Activated naive CD8-positive, alpha-beta T cell treated with anti-CD3 and anti-CD28 coated beads for 36 hours (primary cell): ENCODE data around the gene COL26A1. TPM values are rescaled to one million over a fixed set of nuclear protein-coding genes. Genes with fewer than 3 reads are reported as not detected.

Source experiments
- DNase-seq: peaks from one replicate; pipeline ENCODE4 v3.0.0; 2021
- H3K27ac Mint-ChIP-seq: one replicate; pipeline ENCODE4 v1.8.0; 2022; ENCODE audit warnings: mild to moderate bottlenecking, moderate library complexity, mixed read lengths
- H3K27me3 Mint-ChIP-seq: one replicate; pipeline ENCODE4 v1.8.0; 2022; ENCODE audit warnings: mild to moderate bottlenecking, mixed read lengths
- H3K36me3 Mint-ChIP-seq: one replicate; pipeline ENCODE4 v1.8.0; 2021; ENCODE audit warnings: mild to moderate bottlenecking, mixed read lengths
- H3K4me1 Mint-ChIP-seq: one replicate; pipeline ENCODE4 v1.8.0; 2021; ENCODE audit warnings: mixed read lengths
- H3K4me3 Mint-ChIP-seq: one replicate; pipeline ENCODE4 v1.8.0; 2022; ENCODE audit warnings: mild to moderate bottlenecking, moderate library complexity, mixed read lengths
- H3K9me3 Mint-ChIP-seq: one replicate; pipeline ENCODE4 v1.8.0; 2022; ENCODE audit warnings: mixed read lengths
- total RNA-seq, 2 experiments: library from RNA; stranded (reverse); gene quantifications; one replicate each; pipeline ENCODE4 v1.2.3, GENCODE V29; 2021

The COL26A1 gene
- total RNA-seq, 2 experiments from 2014 or later: not detected

GRCh38 chr7:101534873-101535272 lies 172.2 kb downstream of the COL26A1 start:
- H3K27me3 Mint-ChIP-seq: no peaks in the 10 kb centered on the region
- H3K4me1 Mint-ChIP-seq: peaks cover 4% of the 10 kb centered on the region
- no peak for DNase-seq
- H3K9me3 Mint-ChIP-seq: no peaks in the 10 kb centered on the region
- H3K36me3 Mint-ChIP-seq: no peaks in the 10 kb centered on the region
- no peak overlapping the region for H3K27ac Mint-ChIP-seq
- H3K4me3 Mint-ChIP-seq: no peak overlapping the region

DNA sequence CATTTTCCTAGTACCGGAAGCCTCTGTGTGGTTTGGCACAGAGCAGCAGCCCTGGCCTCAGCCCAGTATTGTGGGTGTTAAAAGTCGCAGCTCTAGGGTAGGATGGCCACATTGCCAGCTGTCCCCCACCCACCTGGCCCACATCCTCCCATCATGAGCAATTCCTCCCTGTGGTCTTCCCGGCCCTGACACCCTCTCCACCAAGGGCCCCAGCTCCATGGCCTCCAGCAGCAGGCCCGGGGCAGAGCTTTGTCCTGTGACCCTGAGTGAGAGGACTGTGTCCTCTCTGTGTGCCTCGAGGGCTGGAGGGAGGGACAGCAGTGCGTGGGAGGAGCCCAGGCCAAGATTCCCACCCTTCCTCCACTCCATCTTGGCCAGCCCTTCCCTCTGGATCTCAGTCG lies 172.7 kb downstream of the COL26A1 start:
- Mint-ChIP-seq H3K4me1 (peaks cover 4% of the 10 kb centered on the region), H3K27me3 (no peaks in the 10 kb centered on the region), H3K36me3 (no peaks in the 10 kb centered on the region), H3K4me3 (no peak overlapping the region), H3K9me3 (no peaks in the 10 kb centered on the region), H3K27ac (no peak overlapping the region)
- DNase-seq: no peak

DNA sequence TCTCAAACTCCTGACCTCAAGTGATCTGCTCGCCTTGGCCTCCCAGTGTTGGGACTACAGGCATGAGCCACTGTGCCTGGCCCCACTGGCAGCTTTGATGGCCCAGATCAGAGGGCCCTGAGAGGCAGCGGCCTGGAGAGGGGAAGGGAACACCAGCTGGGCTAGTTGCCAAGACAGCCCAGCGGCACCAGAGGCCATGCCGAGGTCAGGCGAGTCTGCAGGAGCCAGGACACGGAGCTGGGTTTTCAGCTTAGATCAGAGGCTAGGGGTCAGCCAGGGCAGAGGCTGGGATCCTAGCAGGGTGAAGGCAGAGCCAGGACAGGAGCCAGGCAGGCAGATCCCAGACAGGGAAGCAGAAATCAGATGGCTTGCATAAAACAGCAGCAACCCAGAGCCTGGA lies 173.6 kb downstream of the COL26A1 start:
- H3K27me3 Mint-ChIP-seq: no peaks in the 10 kb centered on the region
- no peak overlapping the region for H3K27ac Mint-ChIP-seq
- no peak overlapping the region for H3K4me3 Mint-ChIP-seq
- no peak for DNase-seq
- H3K9me3 Mint-ChIP-seq: no peaks in the 10 kb centered on the region
- H3K4me1 Mint-ChIP-seq: peaks cover 4% of the 10 kb centered on the region
- no peaks in the 10 kb centered on the region for H3K36me3 Mint-ChIP-seq

DNA sequence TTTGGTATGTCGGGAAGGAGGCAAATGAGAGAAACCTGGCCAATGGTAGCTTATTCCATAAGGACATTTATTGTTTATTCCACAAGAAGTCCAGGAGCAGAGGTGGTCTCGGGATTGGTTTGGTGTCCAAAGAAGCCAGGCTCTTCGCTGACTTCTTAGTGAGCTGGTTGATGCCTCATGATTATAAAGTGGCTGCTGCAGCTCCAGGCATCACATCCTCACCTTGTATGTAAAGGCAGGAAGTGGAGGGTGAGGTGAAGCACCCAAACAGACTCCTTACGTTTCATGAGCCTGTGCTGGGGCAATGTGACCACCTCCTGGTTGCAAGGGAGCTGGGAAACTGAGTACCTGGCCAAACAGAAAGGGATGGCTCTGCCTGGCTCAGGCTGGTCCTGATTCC lies 174.0 kb downstream of the COL26A1 start:
- no peaks in the 10 kb centered on the region for H3K9me3 Mint-ChIP-seq
- no peak overlapping the region for H3K27ac Mint-ChIP-seq
- H3K4me3 Mint-ChIP-seq: no peak overlapping the region
- no peaks in the 10 kb centered on the region for H3K27me3 Mint-ChIP-seq
- no peak for DNase-seq
- H3K4me1 Mint-ChIP-seq: peaks cover 4% of the 10 kb centered on the region
- H3K36me3 Mint-ChIP-seq: no peaks in the 10 kb centered on the region

DNA sequence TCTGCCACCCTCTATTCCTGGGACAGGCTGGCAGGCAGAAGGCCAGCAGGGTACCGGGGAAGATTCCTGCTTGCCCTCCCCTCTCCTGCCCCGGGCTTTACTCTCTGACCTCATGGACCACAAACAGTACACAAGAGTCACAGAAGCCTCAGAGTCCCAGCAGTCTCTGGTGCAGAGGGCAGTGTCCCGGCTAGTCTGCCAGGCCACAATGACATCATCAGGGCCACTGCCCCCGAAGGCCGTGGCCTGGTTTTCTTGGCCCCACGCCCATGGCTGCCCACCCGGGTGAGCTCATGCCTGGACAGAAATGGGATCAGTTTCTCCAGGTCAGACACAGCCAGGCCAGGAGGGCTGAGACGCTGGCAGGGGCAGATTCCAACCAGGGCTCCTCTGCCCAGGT lies 174.5 kb downstream of the COL26A1 start:
- H3K27ac Mint-ChIP-seq: no peak overlapping the region
- H3K4me1 Mint-ChIP-seq: peaks cover 4% of the 10 kb centered on the region
- H3K9me3 Mint-ChIP-seq: no peaks in the 10 kb centered on the region
- no peaks in the 10 kb centered on the region for H3K36me3 Mint-ChIP-seq
- no peaks in the 10 kb centered on the region for H3K27me3 Mint-ChIP-seq
- H3K4me3 Mint-ChIP-seq: no peak overlapping the region
- no peak for DNase-seq

DNA sequence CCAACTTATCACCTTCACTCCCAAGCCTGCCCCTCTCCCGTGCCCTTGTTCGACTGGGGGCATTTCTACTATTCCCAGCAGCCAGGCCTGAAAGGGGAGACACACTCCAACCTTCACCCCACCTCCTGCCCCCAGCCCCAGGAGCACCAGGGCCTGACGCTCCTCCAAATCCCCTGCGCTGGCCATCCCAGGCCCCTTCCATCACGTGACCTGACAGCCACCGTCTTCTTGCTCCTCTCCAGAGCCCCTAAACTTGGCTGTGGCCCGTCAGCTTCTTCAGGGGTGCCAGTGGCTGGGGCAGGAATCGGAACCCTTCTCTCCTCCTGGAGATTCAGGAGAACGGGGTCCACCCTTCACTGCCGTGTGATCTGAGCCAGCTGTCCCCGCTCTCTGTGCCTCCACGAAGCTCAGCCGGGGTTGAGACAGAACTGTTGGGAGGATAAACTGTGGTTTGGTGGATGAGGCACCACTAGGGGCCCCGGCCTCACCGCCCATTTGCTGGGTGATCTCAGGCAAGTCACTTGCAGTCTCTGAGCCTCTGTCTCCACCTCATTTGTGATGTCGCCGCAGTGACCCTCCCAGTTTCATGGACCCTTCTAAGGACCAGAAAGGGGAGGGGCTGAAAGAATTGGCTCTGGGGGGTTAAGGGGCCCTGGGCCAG lies 175.4 kb downstream of the COL26A1 start:
- DNase-seq: no peak
- Mint-ChIP-seq H3K4me1 (peaks cover 7% of the 10 kb centered on the region), H3K36me3 (no peaks in the 10 kb centered on the region), H3K27me3 (peaks cover 4% of the 10 kb centered on the region), H3K4me3 (no peak overlapping the region), H3K9me3 (no peaks in the 10 kb centered on the region), H3K27ac (no peak overlapping the region)

- H3K36me3 Mint-ChIP-seq: no peaks in the 10 kb centered on the region
- peaks cover 4% of the 10 kb centered on the region for H3K27me3 Mint-ChIP-seq
- peak; percentile 57 for DNase-seq
- no peak overlapping the region for H3K4me3 Mint-ChIP-seq
- H3K9me3 Mint-ChIP-seq: no peaks in the 10 kb centered on the region
- no peak overlapping the region for H3K27ac Mint-ChIP-seq
- H3K4me1 Mint-ChIP-seq: peaks cover 7% of the 10 kb centered on the region
Observed at GRCh38 chr7:101538596-101539459, 176.2 kb downstream of the COL26A1 start.

- Mint-ChIP-seq H3K36me3 (no peaks in the 10 kb centered on the region), H3K27me3 (peaks cover 4% of the 10 kb centered on the region)
Observed at GRCh38 chr7:101539784-101540183, 177.1 kb downstream of the COL26A1 start.

DNA sequence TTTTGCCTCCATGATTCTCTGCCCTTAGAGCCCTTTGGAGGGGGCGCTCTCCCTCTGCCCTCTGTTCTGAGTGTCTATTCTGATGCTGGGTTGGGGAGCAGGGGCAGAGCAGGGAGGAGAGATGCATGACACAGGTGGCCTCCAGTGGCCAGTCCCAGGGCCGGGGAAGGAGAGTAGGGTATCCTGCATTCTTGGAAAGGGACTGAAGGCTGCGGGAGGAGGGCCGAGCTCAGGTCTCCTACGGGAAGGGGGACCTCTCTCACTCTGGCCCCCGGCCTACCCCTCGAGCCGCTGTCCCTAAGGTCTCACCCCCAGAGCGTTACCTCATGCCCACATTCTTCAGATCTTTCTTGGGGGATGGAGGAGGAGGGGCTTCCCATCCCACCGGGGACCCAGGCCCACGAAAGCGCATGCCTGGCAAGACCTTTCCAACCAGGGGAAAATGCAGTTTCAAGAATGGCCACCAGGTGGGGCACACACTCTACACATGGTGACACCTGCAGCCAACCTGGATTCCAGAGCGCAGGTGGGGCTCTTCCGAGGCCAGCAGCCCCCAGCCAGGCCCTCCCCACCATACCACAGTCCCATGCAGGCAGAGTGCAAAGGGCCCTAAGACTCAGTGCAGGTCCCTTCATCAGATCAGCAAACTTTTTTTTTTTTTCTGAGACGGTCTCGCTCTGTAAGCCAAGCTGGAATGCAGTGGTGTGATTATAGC lies 180.0 kb downstream of the COL26A1 start:
- H3K9me3 Mint-ChIP-seq: no peaks in the 10 kb centered on the region
- H3K4me1 Mint-ChIP-seq: peaks cover 7% of the 10 kb centered on the region
- H3K27ac Mint-ChIP-seq: no peak overlapping the region
- DNase-seq: peak; percentile 58
- H3K4me3 Mint-ChIP-seq: no peak overlapping the region
- H3K36me3 Mint-ChIP-seq: no peaks in the 10 kb centered on the region
- H3K27me3 Mint-ChIP-seq: peaks cover 4% of the 10 kb centered on the region

More at GRCh38 chr7:101539784-101540183, 177.1 kb downstream of the COL26A1 start:
- Mint-ChIP-seq H3K9me3 (no peaks in the 10 kb centered on the region), H3K27ac (no peak overlapping the region), H3K4me1 (peaks cover 7% of the 10 kb centered on the region), H3K4me3 (no peak overlapping the region)
- no peak for DNase-seq

GRCh38 chr7:101543242-101543766 lies 180.6 kb downstream of the COL26A1 start:
- Mint-ChIP-seq H3K4me1 (peaks cover 7% of the 10 kb centered on the region), H3K9me3 (no peaks in the 10 kb centered on the region), H3K27me3 (peaks cover 4% of the 10 kb centered on the region), H3K36me3 (no peaks in the 10 kb centered on the region), H3K27ac (no peak overlapping the region), H3K4me3 (no peak overlapping the region)
- no peak for DNase-seq

GRCh38 chr7:101543846-101544245 lies 181.2 kb downstream of the COL26A1 start:
- peaks cover 4% of the 10 kb centered on the region for H3K27me3 Mint-ChIP-seq
- no peak overlapping the region for H3K4me3 Mint-ChIP-seq
- H3K4me1 Mint-ChIP-seq: peaks cover 7% of the 10 kb centered on the region
- no peaks in the 10 kb centered on the region for H3K9me3 Mint-ChIP-seq
- DNase-seq: no peak
- H3K36me3 Mint-ChIP-seq: no peaks in the 10 kb centered on the region
- H3K27ac Mint-ChIP-seq: no peak overlapping the region

DNA sequence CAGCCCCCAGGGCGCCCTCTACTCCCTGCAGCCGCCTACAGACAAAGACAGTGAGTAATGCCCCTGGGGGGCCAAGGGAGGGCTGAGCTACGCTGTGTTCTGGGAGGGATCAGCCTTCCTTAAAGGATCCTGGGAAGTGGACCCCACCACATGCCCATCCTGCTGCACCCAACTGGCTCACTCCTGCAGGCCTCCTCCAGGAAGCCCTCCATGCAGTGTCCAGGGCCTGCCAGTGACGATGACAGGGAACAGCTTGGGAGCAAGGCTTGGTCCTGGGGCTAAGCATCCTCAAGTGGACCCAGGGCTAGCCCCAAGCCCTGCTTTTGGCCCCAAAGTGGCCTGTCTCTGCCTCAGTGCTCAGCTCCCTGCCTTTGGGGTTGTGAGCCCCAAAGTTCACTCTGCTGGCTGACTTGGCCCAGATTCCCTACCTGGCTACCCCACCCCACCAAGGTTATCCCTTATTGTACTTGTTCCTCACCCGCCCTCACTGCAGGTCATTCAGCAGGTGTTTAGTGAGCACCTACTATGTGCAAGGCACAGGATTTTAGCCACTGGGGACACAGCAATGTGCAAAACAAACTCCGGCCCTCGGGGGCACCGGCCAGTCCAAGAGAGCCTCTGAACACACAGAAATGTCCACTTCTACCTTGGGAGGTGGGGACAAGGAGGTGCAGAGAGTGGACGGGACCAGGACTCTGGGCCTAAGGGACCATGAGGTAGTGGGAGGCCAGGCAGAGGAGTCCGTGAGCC lies 182.9 kb downstream of the COL26A1 start:
- Mint-ChIP-seq H3K9me3 (no peaks in the 10 kb centered on the region), H3K27ac (no peak overlapping the region), H3K4me1 (peaks cover 3% of the 10 kb centered on the region)

DNA sequence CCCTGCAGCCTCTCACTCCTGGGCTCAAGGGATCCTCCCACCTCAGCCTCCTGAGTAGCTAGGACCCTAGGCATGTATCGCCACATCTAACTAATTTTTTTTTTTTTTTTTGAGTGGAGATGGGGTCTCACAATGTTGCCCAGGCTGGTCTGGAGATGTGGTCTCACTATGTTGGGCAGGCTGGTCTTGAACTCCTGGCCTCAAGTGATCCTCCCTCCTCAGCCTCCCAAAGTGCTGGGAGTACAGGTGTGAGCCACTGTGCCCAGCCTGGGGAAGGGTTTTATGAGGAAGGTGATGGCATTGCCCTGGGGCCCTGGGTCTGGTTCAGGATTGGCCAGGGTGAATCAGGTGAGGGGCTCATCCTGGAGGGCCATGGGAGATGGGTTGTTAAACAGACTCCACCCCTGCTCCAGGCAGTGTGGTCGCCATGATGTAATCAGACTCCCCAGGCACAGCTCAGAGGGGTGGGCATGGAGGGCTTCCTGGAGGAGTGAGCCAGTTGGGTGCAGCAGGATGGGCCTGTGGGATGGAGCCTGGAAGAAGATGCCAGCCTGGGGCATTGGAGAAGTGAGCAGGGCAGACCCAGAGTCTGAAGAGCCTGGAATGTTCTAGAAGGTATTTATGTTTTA lies 183.7 kb downstream of the COL26A1 start:
- DNase-seq: no peak
- no peak overlapping the region for H3K4me3 Mint-ChIP-seq
- H3K4me1 Mint-ChIP-seq: peaks cover 3% of the 10 kb centered on the region
- H3K36me3 Mint-ChIP-seq: no peaks in the 10 kb centered on the region
- H3K27ac Mint-ChIP-seq: no peak overlapping the region
- H3K9me3 Mint-ChIP-seq: no peaks in the 10 kb centered on the region
- H3K27me3 Mint-ChIP-seq: peaks cover 8% of the 10 kb centered on the region

More for the DNA sequence above, 182.9 kb downstream of the COL26A1 start:
- peaks cover 8% of the 10 kb centered on the region for H3K27me3 Mint-ChIP-seq
- no peak overlapping the region for H3K4me3 Mint-ChIP-seq
- no peaks in the 10 kb centered on the region for H3K36me3 Mint-ChIP-seq
- no peak for DNase-seq
